HG03558 (cell line): ENCODE measurements around the gene TMPRSS4.

Experiments used
- ATAC-seq: cut with Tn5 transposase; IDR thresholded peaks from one replicate; pipeline ENCODE4 v1.9.1; 2021; ENCODE audit warnings: moderate number of reproducible peaks; ENCODE audit not compliant: unreplicated experiment; ENCODE audit errors: extremely low read depth

TMPRSS4 gene

GRCh38 chr11:118169300-118170140 is 92.6 kb downstream of the TMPRSS4 start:
- no peak for ATAC-seq

DNA sequence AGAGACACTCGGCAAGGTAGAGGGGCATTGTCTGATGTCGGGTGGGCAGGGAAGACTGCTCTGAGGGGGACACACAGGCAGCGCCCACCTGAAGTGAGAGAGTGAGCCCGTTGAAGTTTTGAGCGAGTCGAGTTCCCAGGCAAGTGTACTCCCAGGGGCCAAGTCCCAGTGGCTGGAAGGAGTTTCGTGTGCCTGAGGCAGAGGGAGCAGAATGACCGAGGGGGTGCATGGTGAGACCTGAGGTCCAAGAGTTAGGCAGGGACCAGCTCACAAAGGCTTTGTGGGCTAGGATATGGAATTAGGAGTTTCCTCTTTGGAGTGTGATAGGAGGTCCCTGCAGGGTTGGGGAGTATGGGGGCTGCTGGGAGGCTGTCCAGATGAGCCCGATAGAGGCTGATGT is 93.4 kb downstream of the TMPRSS4 start:
- no peak for ATAC-seq

GRCh38 chr11:118170882-118171268 is 94.0 kb downstream of the TMPRSS4 start:
- ATAC-seq, result no peak
